ENCODE results near the gene RBM6.

Gene RBM6

DNA sequence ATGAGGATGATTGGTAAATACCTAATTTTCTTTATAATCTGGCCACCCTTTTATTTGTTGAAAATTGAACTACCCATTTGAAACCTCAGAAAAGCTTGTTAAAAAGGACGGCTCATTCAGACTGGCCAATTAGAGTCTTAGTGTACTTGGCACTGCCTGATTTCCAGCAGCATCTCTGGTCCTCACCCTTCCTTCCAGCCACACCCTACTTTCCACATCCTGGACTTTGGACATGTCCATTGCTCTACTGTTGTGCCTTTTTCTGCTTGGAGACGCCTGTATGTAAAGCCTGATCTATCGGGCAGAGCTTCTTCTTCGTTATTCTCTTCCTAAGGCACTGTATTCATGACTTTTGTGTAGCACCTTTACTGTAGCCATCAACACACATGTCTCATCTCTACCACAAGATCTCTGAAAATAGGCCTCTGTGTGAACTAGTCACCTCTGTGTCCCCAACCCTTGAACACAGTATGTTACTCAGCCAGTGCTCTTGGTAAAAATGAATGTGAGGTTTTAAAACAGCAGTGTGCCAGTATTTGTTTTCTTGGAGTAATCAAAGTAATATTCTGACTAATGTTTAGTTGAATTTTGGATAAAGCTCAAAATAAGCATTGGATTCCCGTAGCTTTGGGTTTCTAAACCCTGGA lies 155.5 kb downstream of the RBM6 start:
- ATAC-seq, result peak in 1 of 2 donors; percentile 55

DNA sequence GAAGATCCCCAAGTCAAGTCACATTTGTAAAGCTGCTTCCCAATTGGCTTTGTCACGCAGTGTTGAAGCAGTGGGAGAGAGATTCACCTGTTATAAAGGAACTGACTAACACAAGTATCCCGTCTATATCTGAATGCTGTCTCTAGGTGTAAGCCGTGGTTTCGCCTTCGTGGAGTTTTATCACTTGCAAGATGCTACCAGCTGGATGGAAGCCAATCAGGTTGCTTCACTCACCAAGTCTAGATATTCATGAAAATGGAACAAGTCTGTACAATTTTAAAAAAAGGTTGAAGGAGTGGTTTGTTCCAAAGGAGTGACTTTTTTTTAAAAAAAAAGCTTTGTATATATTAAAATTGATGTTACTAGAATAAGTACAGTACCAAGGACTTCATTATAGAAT lies 160.4 kb downstream of the RBM6 start:
- no peak for ATAC-seq

GRCh38 chr3:50100956-50101845 lies 161.3 kb downstream of the RBM6 start:
- ATAC-seq, result peak; percentile 51 to 53

DNA sequence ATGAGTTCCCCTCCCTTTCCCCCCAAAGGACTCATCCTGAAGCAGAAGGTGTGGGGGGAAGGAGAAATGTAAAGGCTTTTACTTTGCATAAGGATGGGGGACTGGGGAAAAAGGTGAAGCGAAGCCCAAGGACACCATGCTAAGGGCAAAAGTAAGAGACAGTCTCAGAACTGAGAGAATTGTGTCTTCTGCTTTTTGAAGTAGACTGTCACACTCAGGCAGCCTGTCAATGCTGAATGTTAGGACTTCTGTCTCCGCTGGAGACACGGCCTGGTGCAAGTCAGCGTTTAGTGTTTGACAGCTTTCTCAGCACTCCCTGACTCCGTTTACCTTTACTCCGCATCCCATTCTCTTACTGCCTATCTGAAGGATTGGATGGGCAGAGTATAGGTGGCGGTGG lies 162.6 kb downstream of the RBM6 start:
- ATAC-seq, result no peak

GRCh38 chr3:50111757-50112156 lies 171.8 kb downstream of the RBM6 start:
- no peak for ATAC-seq

- no peak for ATAC-seq
These were observed 172.5 kb downstream of the RBM6 start for GRCh38 chr3:50112462-50112861.

- ATAC-seq, result no peak
These were observed 177.2 kb downstream of the RBM6 start for GRCh38 chr3:50117120-50117519.

GRCh38 chr3:50118237-50118636 lies 178.3 kb downstream of the RBM6 start:
- ATAC-seq, result no peak

DNA sequence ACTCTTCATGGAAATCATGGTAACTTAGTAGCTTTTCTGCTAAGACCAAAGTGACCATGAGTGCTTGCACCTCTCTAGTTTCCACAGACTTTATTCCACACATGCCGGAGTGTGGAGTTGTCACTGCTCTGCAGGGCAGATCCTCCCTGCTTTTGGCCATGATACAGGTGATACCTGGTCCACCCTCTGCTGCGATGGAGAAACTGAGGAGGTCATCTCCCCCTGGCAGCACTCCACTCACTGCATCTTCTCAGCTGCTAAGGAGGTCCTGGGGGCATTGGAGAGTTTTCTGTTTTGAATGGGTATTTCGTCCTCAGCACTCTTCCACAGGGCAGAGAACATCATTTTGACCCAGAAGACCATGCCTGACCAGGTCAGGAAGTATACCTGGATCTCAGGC lies 179.8 kb downstream of the RBM6 start:
- ATAC-seq, result no peak

DNA sequence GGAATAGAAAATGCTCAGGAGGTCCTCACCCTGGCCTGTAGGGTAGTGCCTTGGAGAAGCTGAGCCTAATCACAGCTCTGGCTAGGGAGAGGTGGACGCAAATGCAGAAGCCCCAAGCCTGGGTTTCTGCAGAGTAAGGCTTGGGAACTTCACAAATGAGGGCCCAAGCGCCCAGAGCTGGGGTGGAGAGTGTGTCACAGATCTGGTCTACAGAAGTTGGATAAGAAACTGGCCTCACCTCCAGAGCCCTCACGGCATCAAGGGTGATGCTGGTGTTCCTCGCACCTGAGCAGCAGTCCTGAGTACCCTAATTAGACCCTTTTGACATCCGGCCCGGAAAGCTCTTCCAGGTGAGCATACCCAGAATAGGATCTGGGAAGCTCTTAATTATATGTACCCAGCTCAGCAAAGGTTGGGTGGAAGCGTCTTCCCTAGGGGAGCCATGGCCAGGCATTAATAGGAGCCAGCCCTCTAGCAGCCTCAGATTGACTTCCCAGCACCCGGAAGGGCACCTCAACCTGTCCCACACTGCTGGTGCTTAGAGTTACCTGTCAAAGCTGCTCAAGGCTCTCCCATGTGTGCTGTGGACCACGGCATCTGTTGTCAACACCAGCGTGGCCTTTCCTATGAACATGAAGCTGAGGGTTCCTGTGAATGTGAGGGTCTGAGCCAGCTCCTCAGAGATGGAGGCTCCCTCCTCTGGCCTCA lies 180.6 kb downstream of the RBM6 start:
- no peak for ATAC-seq

- peak; percentile 83 to 89 for ATAC-seq
These were observed 181.4 kb downstream of the RBM6 start for GRCh38 chr3:50121072-50122032.

DNA sequence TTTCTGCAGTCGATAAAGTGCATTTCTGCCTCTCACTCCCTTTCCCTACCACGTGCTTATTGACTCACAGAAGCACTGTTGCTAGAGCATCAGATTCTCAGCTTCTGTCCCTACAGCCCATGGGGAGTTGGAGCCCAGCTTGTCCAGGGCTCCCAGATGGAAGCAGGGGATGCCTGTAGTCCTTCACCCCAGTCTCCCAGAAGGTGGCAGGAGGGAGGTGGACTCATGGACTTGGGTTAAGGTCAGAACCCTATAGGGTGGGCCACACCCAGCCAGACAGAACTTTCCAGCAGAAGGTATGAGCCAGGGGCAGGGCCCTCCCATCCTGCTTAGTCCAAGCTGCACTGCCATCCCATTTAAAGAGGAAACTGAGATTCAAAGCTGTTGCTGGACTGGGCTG lies 182.1 kb downstream of the RBM6 start:
- no peak for ATAC-seq

GRCh38 chr3:50122661-50123391 lies 182.9 kb downstream of the RBM6 start:
- no peak for ATAC-seq

DNA sequence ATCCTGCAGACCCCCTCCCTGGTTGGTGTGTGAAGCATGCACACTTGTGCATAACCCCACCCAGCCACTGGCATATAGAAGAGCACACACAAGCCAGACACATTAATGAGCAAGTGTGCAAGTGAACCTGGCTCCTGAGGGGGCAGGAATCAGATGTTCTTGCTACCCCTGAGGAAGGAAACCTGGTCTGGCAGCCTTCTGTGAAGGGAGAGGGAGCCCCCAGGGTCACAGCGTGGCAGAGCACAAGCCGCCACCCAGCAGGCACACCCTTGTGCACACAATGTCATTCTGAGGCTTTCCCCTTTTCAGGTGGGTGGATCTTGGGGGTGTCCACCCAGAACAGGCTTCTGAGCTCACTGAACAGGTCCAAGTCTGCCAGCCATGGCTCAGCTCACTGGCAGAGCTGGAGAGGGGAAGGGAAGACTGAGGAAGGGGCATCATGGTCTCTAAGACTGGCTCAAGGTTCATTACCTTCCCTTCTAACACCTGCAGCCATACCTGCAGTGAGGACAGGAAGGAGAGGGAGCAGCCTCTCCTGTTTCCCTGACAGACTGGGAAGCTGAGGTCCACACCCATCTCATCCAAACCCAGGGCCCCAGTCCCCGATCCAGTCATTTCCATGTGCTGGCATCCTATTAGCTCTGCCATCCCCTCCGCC lies 183.6 kb downstream of the RBM6 start:
- no peak for ATAC-seq

GRCh38 chr3:50124052-50124799 lies 184.3 kb downstream of the RBM6 start:
- no peak for ATAC-seq

- ATAC-seq, result no peak
These were observed 184.8 kb downstream of the RBM6 start for GRCh38 chr3:50124800-50125178.

DNA sequence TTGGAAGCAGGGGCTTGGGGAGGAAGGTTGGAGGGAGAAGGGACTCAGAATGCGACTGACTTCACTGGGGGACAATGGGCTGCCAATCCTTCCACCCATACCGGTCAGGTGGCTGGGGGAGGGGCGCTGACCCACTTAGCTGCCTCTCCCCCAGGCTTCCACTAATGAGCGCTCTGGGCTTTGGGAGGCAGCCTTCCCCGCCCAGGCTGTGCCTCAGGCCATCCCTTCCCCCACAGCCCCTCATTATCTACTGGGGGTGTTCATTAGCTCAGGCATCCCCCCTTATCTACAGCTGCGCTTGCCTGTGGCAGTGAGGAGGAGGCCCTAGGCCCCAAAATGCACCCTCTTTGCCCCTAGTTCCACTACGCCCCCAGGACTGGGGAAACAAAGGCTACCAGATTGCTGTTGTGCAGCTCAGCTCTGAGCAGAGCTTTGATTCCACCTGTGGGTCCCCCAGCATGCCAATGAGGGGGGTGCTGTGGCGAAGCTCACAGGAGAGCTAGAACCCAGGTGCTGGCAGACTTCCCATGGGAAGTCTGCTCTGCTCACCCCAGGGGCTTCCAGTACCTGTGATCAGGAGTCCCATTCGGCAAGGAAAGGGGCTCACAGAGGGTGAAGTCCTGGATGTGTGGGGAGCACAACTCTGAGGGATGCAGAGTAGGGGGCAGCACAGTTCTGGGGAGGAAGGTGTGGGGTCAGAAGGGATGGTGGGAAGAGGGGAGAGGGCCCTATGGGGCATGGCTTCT lies 185.8 kb downstream of the RBM6 start:
- ATAC-seq, result no peak

DNA sequence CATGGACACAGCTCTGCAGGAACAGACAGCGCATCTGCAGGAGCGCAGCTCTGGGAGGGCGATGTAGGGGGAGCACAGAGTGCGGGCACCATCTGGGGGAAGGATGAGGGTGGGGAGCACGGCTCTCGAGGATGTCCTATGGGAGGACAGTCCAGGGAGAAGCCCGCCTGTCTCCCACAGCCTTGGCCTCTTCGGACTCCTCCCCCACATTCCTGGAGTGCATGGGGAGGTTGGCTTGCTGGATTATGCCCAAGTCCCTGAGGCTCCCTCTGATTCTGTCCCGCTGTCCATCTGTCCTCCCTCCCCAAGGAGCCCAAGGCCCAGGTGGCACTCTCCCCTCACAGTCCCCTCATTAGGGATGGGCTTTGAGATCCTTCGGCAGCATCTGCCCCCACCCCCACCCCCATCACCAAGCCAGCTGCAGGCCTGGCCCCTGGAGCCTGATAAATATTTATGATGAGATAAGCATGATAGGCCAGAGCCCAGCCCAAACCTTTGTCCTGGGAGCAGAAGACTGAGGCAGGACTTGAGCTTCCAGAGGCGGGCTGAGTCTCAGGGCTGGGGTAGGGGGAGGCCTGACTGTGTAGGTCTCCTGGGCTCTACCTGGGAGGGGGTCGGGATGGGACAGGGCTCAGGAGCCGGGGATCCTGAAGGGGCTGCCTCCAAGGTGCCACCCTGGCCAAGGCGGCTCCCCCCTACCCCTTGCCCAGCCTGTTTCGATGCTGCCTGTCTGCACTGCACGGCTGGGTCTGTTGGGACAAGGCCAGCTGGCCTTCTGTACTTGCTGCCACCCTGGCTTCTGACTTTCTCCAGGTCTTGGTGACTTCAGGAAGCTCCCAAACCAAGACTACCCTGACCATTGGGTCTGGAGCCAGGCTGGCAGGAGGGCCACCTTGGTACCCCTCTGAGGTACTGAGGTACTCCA lies 186.6 kb downstream of the RBM6 start:
- no peak for ATAC-seq
